Measurements from ENCODE around the gene IP6K2. TPM values are rescaled to one million over a fixed set of nuclear protein-coding genes. Genes with fewer than 3 reads are reported as not detected.

Gene IP6K2
- total and polyA plus RNA-seq, 2 of the 8 experiments (the other 6 are each of a cell fraction or from before 2014, with no cell fraction given): 95.8 to 144 TPM

GRCh38 chr3:48715174-48715800 is 1.7 kb downstream of the IP6K2 start:
- H4K20me1 ChIP-seq (replicated peaks in 1 of 2; ENCODE audit: control insufficient read depth in 1 of 2, insufficient read depth in 2 of 2, low read length in 2 of 2): peaks cover 10 to 16% of the 10 kb centered on the region in 2 experiments
- 0 out of 2 replicates have a peak, but pooled peaks cover 2% of the 10 kb centered on the region for H3K23me2 ChIP-seq (ENCODE audit: low read depth, low read length)
- H2BK5ac ChIP-seq (ENCODE audit: low read depth, low read length): no peak overlapping the region
- no peak overlapping the region; the same call in 1 of the 2 replicates for H3K27ac ChIP-seq (ENCODE audit: low read depth, low read length)
- H2BK12ac ChIP-seq (ENCODE audit: low read depth, low read length): no peak overlapping the region
- H2AK5ac ChIP-seq (ENCODE audit: low read depth, low read length): no peak overlapping the region
- H3K27me3 ChIP-seq (replicated peaks in 1 of 4; ENCODE audit: control insufficient read depth in 3 of 4, extremely low read depth in 1 of 4, insufficient read depth in 3 of 4, low read length in 3 of 4): no peaks in the 10 kb centered on the region
- DNase-seq (ENCODE audit: low read depth in 1 of 2, low spot score in 2 of 2): no peak
- H3K4ac ChIP-seq (replicated peaks; ENCODE audit: insufficient read length, low read depth, low read length): no peak overlapping the region
- peaks cover 0 to 11% (median 3%) of the 10 kb centered on the region in 4 experiments; a peak in 5 of 7 replicates for H3K4me1 ChIP-seq (replicated peaks in 1 of 4; ENCODE audit: control insufficient read depth in 3 of 4, insufficient read depth in 4 of 4, low read length in 3 of 4)
- no peak overlapping the region for H2BK15ac ChIP-seq (ENCODE audit: low read length)
- H2AFZ ChIP-seq (ENCODE audit: low read length): no peak overlapping the region
- 0 out of 7 replicates have a peak overlapping the region, but pooled peaks of 2 of the 4 experiments have one; percentile 7 to 12 for H3K9ac ChIP-seq (replicated peaks in 1 of 4; ENCODE audit: extremely low read depth in 1 of 4, low read depth in 3 of 4, low read length in 3 of 4)
- H4K91ac ChIP-seq (replicated peaks; ENCODE audit: insufficient read length, low read length): no peak overlapping the region
- peaks cover 7 to 43% (median 25%) of the 10 kb centered on the region in 4 experiments for H3K36me3 ChIP-seq (ENCODE audit: control insufficient read depth in 2 of 4, insufficient read depth in 4 of 4, low read length in 3 of 4)
- no peak overlapping the region for H3K14ac ChIP-seq (ENCODE audit: insufficient read length)
- H3K79me2 ChIP-seq (ENCODE audit: control insufficient read depth in 1 of 2, insufficient read depth in 2 of 2, low read length in 2 of 2): peaks cover 54 to 66% of the 10 kb centered on the region in 2 experiments
- H3K4me2 ChIP-seq (ENCODE audit: insufficient read depth in 1 of 2, low read depth in 2 of 2, low read length in 2 of 2): peak overlapping the region; percentile 41 to 66
- H3K4me3 ChIP-seq (ENCODE audit: extremely low read depth in 1 of 4, insufficient read depth in 2 of 4, low read depth in 3 of 4, low read length in 4 of 4): peak overlapping the region; percentile 94 to 100 (median 97); a peak in 5 of 8 replicates
- FAIRE-seq: no peak
- H3K79me1 ChIP-seq (ENCODE audit: low read depth, low read length): peaks cover 2% of the 10 kb centered on the region; the same call in 1 of the 2 replicates
- H3K18ac ChIP-seq (ENCODE audit: extremely low read depth, low read length): no peak overlapping the region
- no peak overlapping the region for H2BK120ac ChIP-seq (replicated peaks; ENCODE audit: low read depth, low read length)
- no peak overlapping the region for H2BK20ac ChIP-seq (ENCODE audit: low read length)
- TF ChIP-seq SRF (IDR thresholded peaks at IDR 0.05; ENCODE audit: low read depth, low read length): no peak
- TF ChIP-seq KDM1A (IDR thresholded peaks at IDR 0.05; ENCODE audit: borderline replicate concordance, low read length): no peak
- TF ChIP-seq NRF1 (IDR thresholded peaks at IDR 0.05; ENCODE audit: low read depth, low read length): no peak
- TF ChIP-seq TAF7 (optimal IDR thresholded peaks at IDR 0.05; ENCODE audit: borderline replicate concordance, low read depth, low read length): no peak
- TF ChIP-seq CBX5 (IDR thresholded peaks at IDR 0.05; ENCODE audit: low read depth, low read length): no peak
- TF ChIP-seq HDAC6 (IDR thresholded peaks at IDR 0.05; ENCODE audit: low read depth, low read length): no peak
- TF ChIP-seq HDAC2 (IDR thresholded peaks at IDR 0.05; ENCODE audit: borderline replicate concordance in 1 of 2, low read depth in 2 of 2, low read length in 2 of 2): no peak
- TF ChIP-seq FOSL1 (IDR thresholded peaks at IDR 0.05; ENCODE audit: insufficient read depth, low read depth, low read length): no peak
- TF ChIP-seq BACH1 (IDR thresholded peaks at IDR 0.05; ENCODE audit: low read length): no peak
- 0 out of 4 replicates have a peak, but pooled peaks of 1 of the 2 experiments have one; percentile 16 for TF ChIP-seq SIN3A (conservative IDR thresholded peaks at IDR 0.05 in 1 of 2, IDR thresholded peaks at IDR 0.05 in 1 of 2; ENCODE audit: low read depth in 1 of 2, low read length in 2 of 2)
- 0 out of 3 replicates have a peak, but pooled peaks of 1 of the 2 experiments have one; percentile 45 for TF ChIP-seq POLR2A (IDR thresholded peaks at IDR 0.05; ENCODE audit: control extremely low read depth in 1 of 2, low read depth in 2 of 2, low read length in 2 of 2)
- POLR2A ChIA-PET (ENCODE audit: partially characterized antibody): interaction anchor here (0.8 to 13.3 kb wide), 13 partner anchors 9 to 378 kb away, joined by 3 to 187 read pairs (median 7); partner anchors contain the start of genes CELSR3 and NDUFAF3
- no peak overlapping the region for H4K5ac ChIP-seq (ENCODE audit: insufficient read length, low read depth, low read length)
- no peak overlapping the region for H4K8ac ChIP-seq (ENCODE audit: extremely low read depth, insufficient read depth, low read length)
- H3K23ac ChIP-seq (ENCODE audit: insufficient read length): no peak overlapping the region
- CTCF ChIA-PET (ENCODE audit: partially characterized antibody): interaction anchor here (0.7 to 2.1 kb wide), 3 partner anchors 21 to 29 kb away, joined by 3 to 8 read pairs (median 3); no protein-coding TSS in a partner anchor
- no peak overlapping the region for H3K56ac ChIP-seq (replicated peaks; ENCODE audit: insufficient read length, low read depth, low read length)
- no peaks in the 10 kb centered on the region for H3K9me3 ChIP-seq (ENCODE audit: insufficient read depth in 2 of 2, low read depth in 1 of 2, low read length in 1 of 2)
